Dermis lymphatic vessel endothelial cell (primary cell): Measurements from ENCODE around the gene RAB28. TPM values are rescaled to one million over a fixed set of nuclear protein-coding genes. Genes with fewer than 3 reads are reported as not detected.

Experiments used
- total RNA-seq: library from RNA; depleted of rRNA; stranded (reverse); fragments of >200 nt; gene quantifications from 2 replicates; pipeline ENCODE4 v1.2.1, GENCODE V29; 2014

RAB28 gene
- total RNA-seq: 12.1 and 12.9 TPM in 2 replicates

GRCh38 chr4:13484122-13484748 is at the start of gene RAB28:
Gene RAB28, minus strand, starts transcription at chr4:13484340.

Other genes with a start within 250 kb of the RAB28 start
- gene NKX3-2, start 60.2 kb upstream of the RAB28 start, total RNA-seq: under 0.01 and 0.11 TPM in 2 replicates
- 27.7 and 35.4 TPM in 2 replicates for gene BOD1L1, start 143.4 kb upstream of the RAB28 start, total RNA-seq